Measurements from ENCODE around the gene ANGPTL8. TPM values are rescaled to one million over a fixed set of nuclear protein-coding genes. Genes with fewer than 3 reads are reported as not detected.

The ANGPTL8 gene
- total RNA-seq: not detected

- Mint-ChIP-seq H3K27me3 (peaks cover 2% of the 10 kb centered on the region), H3K27ac (no peak within 1 kb of the TSS), H3K4me3 (no peak within 1 kb of the TSS), H3K4me1 (peaks cover 2% of the 10 kb centered on the region), H3K36me3 (no peaks in the 10 kb centered on the region), H3K9me3 (ENCODE audit: low read depth) (no peaks in the 10 kb centered on the region)
- CTCF ChIA-PET: interaction anchor here (1.0 kb wide), 1 partner anchor 243 kb away, joined by 3 read pairs; no protein-coding TSS in a partner anchor
- ATAC-seq: no peak
- no peak for DNase-seq
These were observed at the start of gene ANGPTL8 for GRCh38 chr19:11239377-11240000. TSS of gene ANGPTL8 (plus strand) at chr19:11239619. CDS start at chr19:11239638, 19 bp downstream.

GRCh38 chr19:11190501-11190900 is 48.9 kb upstream of the ANGPTL8 start:
- no peak for DNase-seq
- peaks cover 5% of the 10 kb centered on the region for H3K27me3 Mint-ChIP-seq
- no peaks in the 10 kb centered on the region for H3K9me3 Mint-ChIP-seq (ENCODE audit: low read depth)
- no peak overlapping the region for H3K4me3 Mint-ChIP-seq
- no peak for ATAC-seq
- H3K27ac Mint-ChIP-seq: no peak overlapping the region
- no peaks in the 10 kb centered on the region for H3K36me3 Mint-ChIP-seq
- H3K4me1 Mint-ChIP-seq: peaks cover 2% of the 10 kb centered on the region
- CTCF ChIA-PET: interaction anchor here (1.2 kb wide), 1 partner anchor 155 kb away, joined by 3 read pairs; no protein-coding TSS in a partner anchor

- peaks cover 10% of the 10 kb centered on the region for H3K27me3 Mint-ChIP-seq
- no peak overlapping the region for H3K27ac Mint-ChIP-seq
- CTCF ChIA-PET: interaction anchor here (0.6 to 1.2 kb wide), 2 partner anchors 42 to 156 kb away, joined by 3 read pairs; no protein-coding TSS in a partner anchor
- DNase-seq: no peak
- H3K9me3 Mint-ChIP-seq (ENCODE audit: low read depth): no peaks in the 10 kb centered on the region
- H3K36me3 Mint-ChIP-seq: no peaks in the 10 kb centered on the region
- ATAC-seq: no peak
- H3K4me3 Mint-ChIP-seq: no peak overlapping the region
- peaks cover 4% of the 10 kb centered on the region for H3K4me1 Mint-ChIP-seq
These were observed 48.1 kb upstream of the ANGPTL8 start for GRCh38 chr19:11191273-11191755.

GRCh38 chr19:11191934-11192333 is 47.5 kb upstream of the ANGPTL8 start:
- H3K27ac Mint-ChIP-seq: no peak overlapping the region
- CTCF ChIA-PET: interaction anchor here (0.6 to 0.8 kb wide), 2 partner anchors 42 to 345 kb away, joined by 3 read pairs; no protein-coding TSS in a partner anchor
- H3K4me1 Mint-ChIP-seq: peaks cover 5% of the 10 kb centered on the region
- peaks cover 11% of the 10 kb centered on the region for H3K27me3 Mint-ChIP-seq
- no peaks in the 10 kb centered on the region for H3K9me3 Mint-ChIP-seq (ENCODE audit: low read depth)
- DNase-seq: no peak
- ATAC-seq: no peak
- no peak overlapping the region for H3K4me3 Mint-ChIP-seq
- no peaks in the 10 kb centered on the region for H3K36me3 Mint-ChIP-seq

- ATAC-seq: no peak
- no peak for DNase-seq
- H3K4me3 Mint-ChIP-seq: no peak overlapping the region
- CTCF ChIA-PET: no interaction called here
- H3K36me3 Mint-ChIP-seq: no peaks in the 10 kb centered on the region
- no peak overlapping the region for H3K27ac Mint-ChIP-seq
- H3K9me3 Mint-ChIP-seq (ENCODE audit: low read depth): no peaks in the 10 kb centered on the region
- peaks cover 14% of the 10 kb centered on the region for H3K27me3 Mint-ChIP-seq
- peaks cover 9% of the 10 kb centered on the region for H3K4me1 Mint-ChIP-seq
These were observed 46.2 kb upstream of the ANGPTL8 start for GRCh38 chr19:11192957-11193939.

- Mint-ChIP-seq H3K27me3 (peaks cover 14% of the 10 kb centered on the region), H3K36me3 (no peaks in the 10 kb centered on the region), H3K9me3 (ENCODE audit: low read depth) (no peaks in the 10 kb centered on the region), H3K27ac (no peak overlapping the region), H3K4me3 (no peak overlapping the region), H3K4me1 (peaks cover 9% of the 10 kb centered on the region)
- no peak for ATAC-seq
- DNase-seq: no peak
- CTCF ChIA-PET: no interaction called here
These were observed 45.2 kb upstream of the ANGPTL8 start for GRCh38 chr19:11194173-11194572.

GRCh38 chr19:11194656-11195558 is 44.5 kb upstream of the ANGPTL8 start:
- no peaks in the 10 kb centered on the region for H3K9me3 Mint-ChIP-seq (ENCODE audit: low read depth)
- H3K4me3 Mint-ChIP-seq: no peak overlapping the region
- CTCF ChIA-PET: no interaction called here
- H3K4me1 Mint-ChIP-seq: peaks cover 9% of the 10 kb centered on the region
- no peak overlapping the region for H3K27ac Mint-ChIP-seq
- no peaks in the 10 kb centered on the region for H3K36me3 Mint-ChIP-seq
- H3K27me3 Mint-ChIP-seq: peaks cover 17% of the 10 kb centered on the region
- no peak for ATAC-seq
- DNase-seq: no peak

- H3K27me3 Mint-ChIP-seq: peaks cover 17% of the 10 kb centered on the region
- no peaks in the 10 kb centered on the region for H3K9me3 Mint-ChIP-seq (ENCODE audit: low read depth)
- no peak overlapping the region for H3K27ac Mint-ChIP-seq
- no peak overlapping the region for H3K4me3 Mint-ChIP-seq
- no peak for ATAC-seq
- H3K36me3 Mint-ChIP-seq: no peaks in the 10 kb centered on the region
- no peak for DNase-seq
- H3K4me1 Mint-ChIP-seq: peaks cover 9% of the 10 kb centered on the region
- CTCF ChIA-PET: no interaction called here
These were observed 43.7 kb upstream of the ANGPTL8 start for GRCh38 chr19:11195681-11196080.

GRCh38 chr19:11196406-11197287 is 42.8 kb upstream of the ANGPTL8 start:
- Mint-ChIP-seq H3K9me3 (ENCODE audit: low read depth) (no peaks in the 10 kb centered on the region), H3K36me3 (no peaks in the 10 kb centered on the region), H3K27me3 (peaks cover 17% of the 10 kb centered on the region), H3K4me3 (peak overlapping the region; percentile 53), H3K4me1 (peaks cover 9% of the 10 kb centered on the region), H3K27ac (no peak overlapping the region)
- ATAC-seq: peak; percentile 4
- no peak for DNase-seq
- CTCF ChIA-PET: no interaction called here

GRCh38 chr19:11197291-11198174 is 41.9 kb upstream of the ANGPTL8 start, which contains the start of gene KANK2:
TSS of gene KANK2 (minus strand) at chr19:11197545. CDS start at chr19:11194511, 3,034 bp downstream.
- Mint-ChIP-seq H3K9me3 (ENCODE audit: low read depth) (no peaks in the 10 kb centered on the region), H3K4me3 (peak within 1 kb of the TSS; percentile 61), H3K27me3 (peaks cover 17% of the 10 kb centered on the region), H3K36me3 (no peaks in the 10 kb centered on the region), H3K4me1 (peaks cover 9% of the 10 kb centered on the region), H3K27ac (no peak within 1 kb of the TSS)
- DNase-seq (peak; percentile 78), ATAC-seq (peak; percentile 93)
- CTCF ChIA-PET: interaction anchor here (0.6 to 1.6 kb wide), 2 partner anchors 162 to 186 kb away, joined by 3 to 7 read pairs; no protein-coding TSS in a partner anchor

- H3K4me3 Mint-ChIP-seq: peak overlapping the region; percentile 61
- H3K27me3 Mint-ChIP-seq: peaks cover 17% of the 10 kb centered on the region
- ATAC-seq: no peak
- peaks cover 9% of the 10 kb centered on the region for H3K4me1 Mint-ChIP-seq
- CTCF ChIA-PET: interaction anchor here (0.6 to 1.6 kb wide), 3 partner anchors 163 to 262 kb away, joined by 3 to 7 read pairs (median 3); no protein-coding TSS in a partner anchor
- H3K27ac Mint-ChIP-seq: no peak overlapping the region
- no peaks in the 10 kb centered on the region for H3K9me3 Mint-ChIP-seq (ENCODE audit: low read depth)
- H3K36me3 Mint-ChIP-seq: no peaks in the 10 kb centered on the region
- DNase-seq: no peak
These were observed 41.3 kb upstream of the ANGPTL8 start for GRCh38 chr19:11198175-11198534.
